Astrocyte (in vitro differentiated cells and primary cell): Measurements from ENCODE around the gene EIF5A. TPM values are rescaled to one million over a fixed set of nuclear protein-coding genes. Genes with fewer than 3 reads are reported as not detected.

Source experiments
- DNase-seq: peaks from one replicate; pipeline ENCODE4 v3.0.0-alpha.2; 2010; ENCODE audit warnings: low read depth
- FAIRE-seq: peaks from 2 replicates; lab custom pipeline; 2011; peaks lifted over from hg19 to GRCh38; lab: Jason Lieb, UNC
- H2AFZ ChIP-seq: 2 replicates; pipeline ENCODE4 v1.6.0; 2012; ENCODE audit warnings: low read depth, low read length, inconsistent platforms
- H3K27ac ChIP-seq: 2 replicates; pipeline ENCODE4 v1.5.1; 2011; ENCODE audit warnings: low read depth, low read length, inconsistent platforms
- H3K27me3 ChIP-seq: 2 replicates; pipeline ENCODE4 v1.6.0; 2011; ENCODE audit warnings: low read length, inconsistent platforms; ENCODE audit not compliant: insufficient read depth
- H3K36me3 ChIP-seq: 2 replicates; pipeline ENCODE4 v1.5.1; 2011; ENCODE audit warnings: low read length, inconsistent platforms; ENCODE audit not compliant: insufficient read depth
- H3K4me1 ChIP-seq: 2 replicates; pipeline ENCODE4 v1.5.1; 2011; ENCODE audit warnings: low read length, inconsistent platforms; ENCODE audit not compliant: insufficient read depth
- H3K4me2 ChIP-seq: 2 replicates; pipeline ENCODE4 v1.6.0; 2012; ENCODE audit warnings: low read length, inconsistent platforms
- H3K4me3 ChIP-seq: 2 replicates; pipeline ENCODE4 v1.5.1; 2011; ENCODE audit warnings: low read depth, mild to moderate bottlenecking, low read length, inconsistent platforms; ENCODE audit not compliant: insufficient read depth
- H3K79me2 ChIP-seq: 2 replicates; pipeline ENCODE4 v1.6.0; 2012; ENCODE audit warnings: mild to moderate bottlenecking, low read length, inconsistent platforms; ENCODE audit not compliant: insufficient read depth
- H3K9ac ChIP-seq: 2 replicates; pipeline ENCODE4 v1.6.0; 2012; ENCODE audit warnings: mild to moderate bottlenecking, low read length, inconsistent platforms
- H3K9me3 ChIP-seq: 2 replicates; pipeline ENCODE4 v1.5.1; 2012; ENCODE audit warnings: low read depth, mild to moderate bottlenecking, low read length, inconsistent platforms; ENCODE audit not compliant: insufficient read depth
- H4K20me1 ChIP-seq: 2 replicates; pipeline ENCODE4 v1.6.0; 2012; ENCODE audit warnings: low read length, inconsistent platforms; ENCODE audit not compliant: insufficient read depth
- H3K27ac Mint-ChIP-seq: one replicate; pipeline ENCODE4 v1.8.0; 2021; ENCODE audit warnings: mild to moderate bottlenecking, mixed read lengths; ENCODE audit not compliant: unreplicated experiment
- H3K27me3 Mint-ChIP-seq: one replicate; pipeline ENCODE4 v1.8.0; 2021; ENCODE audit warnings: low read depth, mixed read lengths; ENCODE audit not compliant: unreplicated experiment
- H3K36me3 Mint-ChIP-seq: one replicate; pipeline ENCODE4 v1.8.0; 2021; ENCODE audit warnings: low read depth, mixed read lengths; ENCODE audit not compliant: unreplicated experiment
- H3K4me1 Mint-ChIP-seq: one replicate; pipeline ENCODE4 v1.8.0; 2021; ENCODE audit warnings: low read depth, mixed read lengths; ENCODE audit not compliant: unreplicated experiment
- H3K4me3 Mint-ChIP-seq: one replicate; pipeline ENCODE4 v1.8.0; 2021; ENCODE audit warnings: mild to moderate bottlenecking, moderate library complexity, mixed read lengths; ENCODE audit not compliant: unreplicated experiment
- H3K9me3 Mint-ChIP-seq: one replicate; pipeline ENCODE4 v1.8.0; 2021; ENCODE audit warnings: mild to moderate bottlenecking, mixed read lengths; ENCODE audit not compliant: unreplicated experiment
- CTCF ChIP-seq: IDR thresholded peaks from 2 replicates; pipeline ENCODE4 v1.5.1; 2011; ENCODE audit warnings: low read depth, mild to moderate bottlenecking, inconsistent platforms, low read length, moderate library complexity; ENCODE audit not compliant: insufficient read depth
- EZH2 ChIP-seq: IDR thresholded peaks from 2 replicates; pipeline ENCODE4 v1.6.1; 2012; ENCODE audit warnings: mild to moderate bottlenecking, low read length, inconsistent platforms; ENCODE audit not compliant: insufficient read depth
- total RNA-seq: library from RNA; stranded (reverse); gene quantifications from 2 replicates; pipeline ENCODE4 v1.2.1, GENCODE V29; 2021

Gene EIF5A
- total RNA-seq, 1 donor from 2014 or later = 915 TPM

DNA sequence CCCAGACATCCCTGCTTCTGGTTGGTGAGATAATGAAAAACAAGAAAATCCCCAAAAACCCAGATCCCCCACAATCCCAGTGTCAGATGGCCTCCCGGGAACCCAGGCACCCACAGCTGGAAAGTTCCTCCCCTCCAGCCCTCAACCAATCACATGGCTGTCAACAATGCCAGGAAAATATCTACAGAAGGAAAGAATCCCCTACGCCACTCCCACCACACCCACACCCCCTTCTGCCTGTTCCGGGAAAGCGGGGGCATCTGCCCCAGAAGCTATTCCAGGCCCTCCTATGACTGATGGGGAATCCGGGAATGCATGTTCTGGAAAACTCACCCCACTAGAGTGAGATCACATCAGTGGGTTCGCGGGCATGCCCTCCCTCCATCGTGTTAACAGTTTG is 49.3 kb downstream of the EIF5A start:
- Mint-ChIP-seq H3K27ac (peak overlapping the region; percentile 18), H3K4me3 (peak overlapping the region; percentile 34), H3K36me3 (no peaks in the 10 kb centered on the region), H3K9me3 (no peaks in the 10 kb centered on the region), H3K27me3 (no peaks in the 10 kb centered on the region), H3K4me1 (peaks cover 15% of the 10 kb centered on the region)
- no peaks in the 10 kb centered on the region for H3K9me3 ChIP-seq
- FAIRE-seq (no peak), DNase-seq (no peak)
- H3K4me2 ChIP-seq = no peak overlapping the region
- H4K20me1 ChIP-seq = peaks cover 25% of the 10 kb centered on the region
- no peak for TF ChIP-seq CTCF
- TF ChIP-seq EZH2 = no peak
- no peak overlapping the region for H2AFZ ChIP-seq
- H3K9ac ChIP-seq = no peak overlapping the region
- H3K4me1 ChIP-seq = peaks cover 25% of the 10 kb centered on the region
- H3K79me2 ChIP-seq = peaks cover 27% of the 10 kb centered on the region
- peaks cover 3% of the 10 kb centered on the region for H3K27me3 ChIP-seq
- no peaks in the 10 kb centered on the region for H3K36me3 ChIP-seq
- H3K4me3 ChIP-seq = no peak overlapping the region
- no peak overlapping the region for H3K27ac ChIP-seq

DNA sequence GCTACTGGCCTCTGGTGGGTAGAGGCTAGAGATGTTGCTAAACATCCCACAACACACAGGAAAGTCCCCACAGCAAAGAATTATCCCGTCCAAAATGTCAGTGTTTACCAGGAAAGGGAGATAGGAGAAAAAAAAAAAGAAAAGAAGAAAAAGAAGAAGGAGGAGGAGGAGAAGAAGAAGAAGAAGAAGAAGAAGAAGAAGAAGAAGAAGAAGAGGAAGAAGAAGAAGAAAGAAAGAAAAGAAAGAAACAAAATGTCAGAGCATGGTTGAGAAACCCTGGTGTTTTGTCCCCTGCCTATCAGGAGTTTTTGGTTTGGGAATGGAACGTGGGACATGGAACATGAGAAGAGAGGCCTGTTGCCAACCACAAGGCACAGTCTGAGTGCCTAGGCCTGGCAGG is 50.0 kb downstream of the EIF5A start:
- Histone ChIP-seq H3K4me2 (no peak overlapping the region), H2AFZ (no peak overlapping the region), H3K36me3 (no peaks in the 10 kb centered on the region), H3K27ac (no peak overlapping the region), H3K4me1 (peaks cover 23% of the 10 kb centered on the region), H3K27me3 (peaks cover 3% of the 10 kb centered on the region), H4K20me1 (peaks cover 25% of the 10 kb centered on the region), H3K9ac (no peak overlapping the region), H3K9me3 (no peaks in the 10 kb centered on the region), H3K4me3 (no peak overlapping the region), H3K79me2 (peaks cover 23% of the 10 kb centered on the region)
- Mint-ChIP-seq H3K4me1 (peaks cover 15% of the 10 kb centered on the region), H3K27ac (no peak overlapping the region), H3K36me3 (no peaks in the 10 kb centered on the region), H3K4me3 (no peak overlapping the region), H3K27me3 (no peaks in the 10 kb centered on the region), H3K9me3 (no peaks in the 10 kb centered on the region)
- DNase-seq (no peak), FAIRE-seq (no peak)
- no peak for TF ChIP-seq CTCF
- no peak for TF ChIP-seq EZH2

- H3K27me3 Mint-ChIP-seq = peaks cover 4% of the 10 kb centered on the region
- no peak for FAIRE-seq
- no peak for TF ChIP-seq CTCF
- no peak for TF ChIP-seq EZH2
Measured at GRCh38 chr17:7361906-7362305, 54.5 kb downstream of the EIF5A start.

More at GRCh38 chr17:7361906-7362305, 54.5 kb downstream of the EIF5A start:
- Histone ChIP-seq H3K4me1 (no peaks in the 10 kb centered on the region), H3K36me3 (no peaks in the 10 kb centered on the region), H3K27ac (no peak overlapping the region), H4K20me1 (no peaks in the 10 kb centered on the region), H3K4me3 (no peak overlapping the region), H2AFZ (no peak overlapping the region), H3K4me2 (no peak overlapping the region), H3K79me2 (no peaks in the 10 kb centered on the region), H3K9me3 (no peaks in the 10 kb centered on the region), H3K27me3 (peaks cover 2% of the 10 kb centered on the region), H3K9ac (no peak overlapping the region)
- peak overlapping the region; percentile 6 for H3K4me3 Mint-ChIP-seq
- no peaks in the 10 kb centered on the region for H3K9me3 Mint-ChIP-seq
- H3K27ac Mint-ChIP-seq = no peak overlapping the region
- no peaks in the 10 kb centered on the region for H3K4me1 Mint-ChIP-seq
- no peak for DNase-seq
- H3K36me3 Mint-ChIP-seq = no peaks in the 10 kb centered on the region
